ENCODE results near the gene CYBA.

DNA sequence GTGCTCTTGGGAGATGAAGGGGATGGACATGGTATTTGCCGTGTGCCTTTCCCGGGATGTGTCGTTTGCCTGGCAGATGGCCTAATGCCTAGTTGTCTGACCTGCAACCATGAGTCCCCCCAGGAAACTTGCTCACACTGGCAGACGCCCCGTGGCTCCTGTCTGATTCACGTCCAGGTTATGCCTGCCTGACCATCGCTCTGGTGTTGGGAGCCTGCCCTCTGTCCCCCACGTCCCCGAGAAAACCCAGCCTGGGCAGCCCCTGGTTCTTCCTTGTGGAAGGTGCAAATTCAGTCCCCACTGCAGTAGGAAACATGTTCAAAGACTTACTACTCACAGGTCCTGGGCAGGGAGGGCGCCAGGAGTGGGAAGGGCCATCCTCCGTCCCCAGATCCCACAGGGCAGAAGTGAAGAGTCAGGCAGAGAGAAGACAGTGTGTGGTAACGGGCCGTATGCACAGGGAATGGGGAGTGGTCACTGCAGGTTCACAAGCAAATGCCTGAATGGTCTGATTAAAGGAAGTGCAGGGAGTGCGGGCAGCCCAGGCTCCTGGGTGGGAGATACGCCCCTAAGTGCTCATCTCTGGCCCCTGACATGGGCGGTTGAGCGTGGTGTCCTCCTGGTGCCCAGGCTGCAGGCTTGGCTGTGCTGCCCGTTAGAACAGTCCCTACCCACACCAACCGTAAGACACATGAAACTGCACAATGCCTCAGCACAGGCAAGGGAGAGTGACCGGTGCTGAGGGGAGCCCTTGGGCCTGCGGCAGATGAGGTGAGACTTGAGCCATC is 39.7 kb upstream of the CYBA start:
- TF ChIP-seq, protein P1, sequence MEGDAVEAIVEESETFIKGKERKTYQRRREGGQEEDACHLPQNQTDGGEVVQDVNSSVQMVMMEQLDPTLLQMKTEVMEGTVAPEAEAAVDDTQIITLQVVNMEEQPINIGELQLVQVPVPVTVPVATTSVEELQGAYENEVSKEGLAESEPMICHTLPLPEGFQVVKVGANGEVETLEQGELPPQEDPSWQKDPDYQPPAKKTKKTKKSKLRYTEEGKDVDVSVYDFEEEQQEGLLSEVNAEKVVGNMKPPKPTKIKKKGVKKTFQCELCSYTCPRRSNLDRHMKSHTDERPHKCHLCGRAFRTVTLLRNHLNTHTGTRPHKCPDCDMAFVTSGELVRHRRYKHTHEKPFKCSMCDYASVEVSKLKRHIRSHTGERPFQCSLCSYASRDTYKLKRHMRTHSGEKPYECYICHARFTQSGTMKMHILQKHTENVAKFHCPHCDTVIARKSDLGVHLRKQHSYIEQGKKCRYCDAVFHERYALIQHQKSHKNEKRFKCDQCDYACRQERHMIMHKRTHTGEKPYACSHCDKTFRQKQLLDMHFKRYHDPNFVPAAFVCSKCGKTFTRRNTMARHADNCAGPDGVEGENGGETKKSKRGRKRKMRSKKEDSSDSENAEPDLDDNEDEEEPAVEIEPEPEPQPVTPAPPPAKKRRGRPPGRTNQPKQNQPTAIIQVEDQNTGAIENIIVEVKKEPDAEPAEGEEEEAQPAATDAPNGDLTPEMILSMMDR (IDR thresholded peaks at IDR 0.05; ENCODE audit: low read length), result no peak
- TF ChIP-seq EZH2phosphoT487 (IDR thresholded peaks at IDR 0.05; ENCODE audit: low read length), result no peak

Measured in MM.1S (cell line).